ENCODE results near the gene SLC35B2. TPM values are rescaled to one million over a fixed set of nuclear protein-coding genes. Genes with fewer than 3 reads are reported as not detected.

SLC35B2 gene
- total and polyA plus RNA-seq, 9 of the 15 experiments (the other 6 are each of a cell fraction or from before 2014, with no cell fraction given) = 14.5 to 59.1 (median 47.1) TPM

- TF ChIP-seq, protein P1, sequence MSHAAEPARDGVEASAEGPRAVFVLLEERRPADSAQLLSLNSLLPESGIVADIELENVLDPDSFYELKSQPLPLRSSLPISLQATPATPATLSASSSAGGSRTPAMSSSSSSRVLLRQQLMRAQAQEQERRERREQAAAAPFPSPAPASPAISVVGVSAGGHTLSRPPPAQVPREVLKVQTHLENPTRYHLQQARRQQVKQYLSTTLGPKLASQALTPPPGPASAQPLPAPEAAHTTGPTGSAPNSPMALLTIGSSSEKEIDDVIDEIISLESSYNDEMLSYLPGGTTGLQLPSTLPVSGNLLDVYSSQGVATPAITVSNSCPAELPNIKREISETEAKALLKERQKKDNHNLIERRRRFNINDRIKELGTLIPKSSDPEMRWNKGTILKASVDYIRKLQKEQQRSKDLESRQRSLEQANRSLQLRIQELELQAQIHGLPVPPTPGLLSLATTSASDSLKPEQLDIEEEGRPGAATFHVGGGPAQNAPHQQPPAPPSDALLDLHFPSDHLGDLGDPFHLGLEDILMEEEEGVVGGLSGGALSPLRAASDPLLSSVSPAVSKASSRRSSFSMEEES (CRISPR knock-in tag; IDR thresholded peaks at IDR 0.05) = no peak
- TF ChIP-seq ZNF165 (CRISPR knock-in tag; IDR thresholded peaks at IDR 0.05; ENCODE audit: borderline replicate concordance) = peak; percentile 86; the same call in 1 of the 2 replicates
- TF ChIP-seq GATA2 (CRISPR knock-in tag; IDR thresholded peaks at IDR 0.05) = peak; percentile 98
- peak; percentile 55 for TF ChIP-seq TBP (optimal IDR thresholded peaks at IDR 0.05; ENCODE audit: low read depth, low read length)
- TF ChIP-seq FOS (IDR thresholded peaks at IDR 0.05; ENCODE audit: extremely low read depth, insufficient read length) = no peak
- TF ChIP-seq, protein P2, sequence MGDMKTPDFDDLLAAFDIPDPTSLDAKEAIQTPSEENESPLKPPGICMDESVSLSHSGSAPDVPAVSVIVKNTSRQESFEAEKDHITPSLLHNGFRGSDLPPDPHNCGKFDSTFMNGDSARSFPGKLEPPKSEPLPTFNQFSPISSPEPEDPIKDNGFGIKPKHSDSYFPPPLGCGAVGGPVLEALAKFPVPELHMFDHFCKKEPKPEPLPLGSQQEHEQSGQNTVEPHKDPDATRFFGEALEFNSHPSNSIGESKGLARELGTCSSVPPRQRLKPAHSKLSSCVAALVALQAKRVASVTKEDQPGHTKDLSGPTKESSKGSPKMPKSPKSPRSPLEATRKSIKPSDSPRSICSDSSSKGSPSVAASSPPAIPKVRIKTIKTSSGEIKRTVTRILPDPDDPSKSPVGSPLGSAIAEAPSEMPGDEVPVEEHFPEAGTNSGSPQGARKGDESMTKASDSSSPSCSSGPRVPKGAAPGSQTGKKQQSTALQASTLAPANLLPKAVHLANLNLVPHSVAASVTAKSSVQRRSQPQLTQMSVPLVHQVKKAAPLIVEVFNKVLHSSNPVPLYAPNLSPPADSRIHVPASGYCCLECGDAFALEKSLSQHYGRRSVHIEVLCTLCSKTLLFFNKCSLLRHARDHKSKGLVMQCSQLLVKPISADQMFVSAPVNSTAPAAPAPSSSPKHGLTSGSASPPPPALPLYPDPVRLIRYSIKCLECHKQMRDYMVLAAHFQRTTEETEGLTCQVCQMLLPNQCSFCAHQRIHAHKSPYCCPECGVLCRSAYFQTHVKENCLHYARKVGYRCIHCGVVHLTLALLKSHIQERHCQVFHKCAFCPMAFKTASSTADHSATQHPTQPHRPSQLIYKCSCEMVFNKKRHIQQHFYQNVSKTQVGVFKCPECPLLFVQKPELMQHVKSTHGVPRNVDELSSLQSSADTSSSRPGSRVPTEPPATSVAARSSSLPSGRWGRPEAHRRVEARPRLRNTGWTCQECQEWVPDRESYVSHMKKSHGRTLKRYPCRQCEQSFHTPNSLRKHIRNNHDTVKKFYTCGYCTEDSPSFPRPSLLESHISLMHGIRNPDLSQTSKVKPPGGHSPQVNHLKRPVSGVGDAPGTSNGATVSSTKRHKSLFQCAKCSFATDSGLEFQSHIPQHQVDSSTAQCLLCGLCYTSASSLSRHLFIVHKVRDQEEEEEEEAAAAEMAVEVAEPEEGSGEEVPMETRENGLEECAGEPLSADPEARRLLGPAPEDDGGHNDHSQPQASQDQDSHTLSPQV (IDR thresholded peaks at IDR 0.05) = peak; percentile 90
- TF ChIP-seq ZNF263 (CRISPR knock-in tag; IDR thresholded peaks at IDR 0.05; ENCODE audit: borderline replicate concordance) = peak; percentile 65; the same call in 1 of the 2 replicates
- TF ChIP-seq JUNB (CRISPR knock-in tag; conservative IDR thresholded peaks at IDR 0.05) = 0 out of 2 replicates have a peak, but pooled peaks have one; percentile 27
- no peak for TF ChIP-seq MCM7 (IDR thresholded peaks at IDR 0.05)
- peak; percentile 71 for TF ChIP-seq NBN (IDR thresholded peaks at IDR 0.05; ENCODE audit: low read depth)
- no peak for TF ChIP-seq RBM39 (optimal IDR thresholded peaks at IDR 0.05; ENCODE audit: low read depth, low read length)
- TF ChIP-seq ZNF766 (CRISPR knock-in tag; conservative IDR thresholded peaks at IDR 0.05) = peak; percentile 89
- TF ChIP-seq ZNF239 (CRISPR knock-in tag; IDR thresholded peaks at IDR 0.05) = peak; percentile 14; the same call in 1 of the 2 replicates
- peak in 1 of 3 experiments; percentile 81; a peak in 2 of 6 replicates for TF ChIP-seq ZBTB11 (CRISPR knock-in tag; IDR thresholded peaks at IDR 0.05)
- peak; percentile 48 for TF ChIP-seq SMAD1 (IDR thresholded peaks at IDR 0.05; ENCODE audit: low read depth, low read length, partially characterized antibody)
- TF ChIP-seq ZNF24 (IDR thresholded peaks at IDR 0.05) = 0 out of 2 replicates have a peak, but pooled peaks have one; percentile 68
- TF ChIP-seq ARID1B (IDR thresholded peaks at IDR 0.05) = peak; percentile 97
- TF ChIP-seq, protein P3, sequence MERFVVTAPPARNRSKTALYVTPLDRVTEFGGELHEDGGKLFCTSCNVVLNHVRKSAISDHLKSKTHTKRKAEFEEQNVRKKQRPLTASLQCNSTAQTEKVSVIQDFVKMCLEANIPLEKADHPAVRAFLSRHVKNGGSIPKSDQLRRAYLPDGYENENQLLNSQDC (CRISPR knock-in tag; IDR thresholded peaks at IDR 0.05) = no peak
Observed at GRCh38 chr6:44225579-44226325, 31.6 kb downstream of the SLC35B2 start (continued).

Data from K562 (cell line).